ENCODE measurements around the gene IL32.

GRCh38 chr16:3020247-3020603 is 45.2 kb upstream of the IL32 start, which contains the start of gene TNFRSF12A:
- no peak for TF ChIP-seq EZH2 (IDR thresholded peaks at IDR 0.05; ENCODE audit: borderline replicate concordance, insufficient read depth, low read length, poor library complexity, severe bottlenecking)
- TF ChIP-seq CTCF (IDR thresholded peaks at IDR 0.05; ENCODE audit: poor library complexity, severe bottlenecking) = no peak
- TF ChIP-seq POLR2AphosphoS5 (IDR thresholded peaks at IDR 0.05) = no peak
- TF ChIP-seq TAF1 (IDR thresholded peaks at IDR 0.05; ENCODE audit: low read depth) = no peak
